SK-N-SH treated with all-trans-retinoic acid at 6 μM for 48 hours (cell line): Measurements from ENCODE around the gene ZNF343.

Source experiments
- BACH2 ChIP-seq: fragments of 250-450 bp; sonication (Bioruptor Pico); IDR thresholded peaks from 2 replicates; pipeline ENCODE4 v1.9.0; 2021; ENCODE audit warnings: mild to moderate bottlenecking, borderline replicate concordance
- CSDC2 ChIP-seq: fragments of 250-450 bp; sonication (Bioruptor Pico); IDR thresholded peaks from 2 replicates; pipeline ENCODE4 v1.5.0; 2020; ENCODE audit warnings: mild to moderate bottlenecking, moderate library complexity
- ISL1 ChIP-seq: fragments of 250-450 bp; sonication (Bioruptor Pico); IDR thresholded peaks from 2 replicates; pipeline ENCODE4 v2.1.2; 2022; ENCODE audit warnings: mild to moderate bottlenecking, moderate library complexity
- OSR1 ChIP-seq: fragments of 250-450 bp; sonication (Bioruptor Pico); IDR thresholded peaks from 2 replicates; pipeline ENCODE4 v1.8.0; 2022; ENCODE audit warnings: moderate library complexity, mild to moderate bottlenecking, inconsistent platforms
- PATZ1 ChIP-seq: fragments of 250-450 bp; sonication (Bioruptor Pico); IDR thresholded peaks from 2 replicates; pipeline ENCODE4 v1.8.0; 2020; ENCODE audit warnings: mild to moderate bottlenecking, moderate library complexity, borderline replicate concordance
- PPARA ChIP-seq: fragments of 250-450 bp; sonication (Bioruptor Pico); IDR thresholded peaks from 2 replicates; pipeline ENCODE4 v1.5.0; 2020; ENCODE audit warnings: mild to moderate bottlenecking, borderline replicate concordance
- TOX ChIP-seq: fragments of 250-450 bp; sonication (Bioruptor Pico); IDR thresholded peaks from 2 replicates; pipeline ENCODE4 v1.8.0; 2021; ENCODE audit warnings: mild to moderate bottlenecking, moderate library complexity, borderline replicate concordance
- ZFP30 ChIP-seq: fragments of 450-650 bp; formaldehyde crosslinking; IDR thresholded peaks from 2 replicates; pipeline ENCODE4 v1.5.0; 2022; ENCODE audit warnings: mild to moderate bottlenecking, moderate library complexity
- ZNF565 ChIP-seq: fragments of 450-650 bp; formaldehyde crosslinking; conservative IDR thresholded peaks from 2 replicates; pipeline ENCODE4 v1.5.0; 2020; ENCODE audit warnings: low read depth, mild to moderate bottlenecking, moderate library complexity
- TF ChIP-seq, protein P1 (sequence below): fragments of 250-450 bp; sonication (Bioruptor Pico); IDR thresholded peaks from 2 replicates; pipeline ENCODE4 v1.8.0; 2021; ENCODE audit warnings: low read depth, mild to moderate bottlenecking, moderate library complexity, borderline replicate concordance

DNA sequence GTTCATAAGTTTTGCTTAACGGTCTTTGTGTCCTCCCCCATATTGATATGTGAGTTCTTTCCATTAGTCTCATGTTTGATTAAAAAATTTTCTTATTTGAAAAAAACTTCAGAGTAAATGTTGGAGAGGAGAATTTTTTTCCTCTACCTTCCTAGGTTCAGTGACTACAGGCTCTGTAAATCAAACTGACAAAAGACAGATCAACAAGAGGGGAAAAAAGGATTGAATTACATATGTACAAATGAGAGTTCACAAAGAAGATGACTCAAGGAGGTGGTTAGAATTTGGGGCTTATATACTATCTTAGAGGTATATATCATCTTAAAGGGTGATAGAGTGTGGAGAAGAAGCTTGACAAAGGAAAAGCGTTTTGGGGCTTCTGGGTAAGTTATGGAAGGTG is 33.2 kb upstream of the ZNF343 start:
- TF ChIP-seq ZNF565 (CRISPR knock-in tag): no peak
- TF ChIP-seq CSDC2 (CRISPR knock-in tag): no peak
- TF ChIP-seq ZFP30: no peak
- TF ChIP-seq TOX (CRISPR knock-in tag): no peak
- TF ChIP-seq, protein P1, sequence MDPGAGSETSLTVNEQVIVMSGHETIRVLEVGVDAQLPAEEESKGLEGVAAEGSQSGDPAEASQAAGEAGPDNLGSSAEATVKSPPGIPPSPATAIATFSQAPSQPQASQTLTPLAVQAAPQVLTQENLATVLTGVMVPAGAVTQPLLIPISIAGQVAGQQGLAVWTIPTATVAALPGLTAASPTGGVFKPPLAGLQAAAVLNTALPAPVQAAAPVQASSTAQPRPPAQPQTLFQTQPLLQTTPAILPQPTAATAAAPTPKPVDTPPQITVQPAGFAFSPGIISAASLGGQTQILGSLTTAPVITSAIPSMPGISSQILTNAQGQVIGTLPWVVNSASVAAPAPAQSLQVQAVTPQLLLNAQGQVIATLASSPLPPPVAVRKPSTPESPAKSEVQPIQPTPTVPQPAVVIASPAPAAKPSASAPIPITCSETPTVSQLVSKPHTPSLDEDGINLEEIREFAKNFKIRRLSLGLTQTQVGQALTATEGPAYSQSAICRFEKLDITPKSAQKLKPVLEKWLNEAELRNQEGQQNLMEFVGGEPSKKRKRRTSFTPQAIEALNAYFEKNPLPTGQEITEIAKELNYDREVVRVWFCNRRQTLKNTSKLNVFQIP (CRISPR knock-in tag): no peak
- TF ChIP-seq PPARA (CRISPR knock-in tag): no peak
- TF ChIP-seq PATZ1 (CRISPR knock-in tag): no peak
- no peak for TF ChIP-seq BACH2 (CRISPR knock-in tag)
- no peak for TF ChIP-seq OSR1 (CRISPR knock-in tag)
- no peak for TF ChIP-seq ISL1 (CRISPR knock-in tag)
